ENCODE results near the gene FTO. TPM values are rescaled to one million over a fixed set of nuclear protein-coding genes. Genes with fewer than 3 reads are reported as not detected.

Gene FTO
- total RNA-seq = 63.9 and 74.9 TPM in 2 replicates

DNA sequence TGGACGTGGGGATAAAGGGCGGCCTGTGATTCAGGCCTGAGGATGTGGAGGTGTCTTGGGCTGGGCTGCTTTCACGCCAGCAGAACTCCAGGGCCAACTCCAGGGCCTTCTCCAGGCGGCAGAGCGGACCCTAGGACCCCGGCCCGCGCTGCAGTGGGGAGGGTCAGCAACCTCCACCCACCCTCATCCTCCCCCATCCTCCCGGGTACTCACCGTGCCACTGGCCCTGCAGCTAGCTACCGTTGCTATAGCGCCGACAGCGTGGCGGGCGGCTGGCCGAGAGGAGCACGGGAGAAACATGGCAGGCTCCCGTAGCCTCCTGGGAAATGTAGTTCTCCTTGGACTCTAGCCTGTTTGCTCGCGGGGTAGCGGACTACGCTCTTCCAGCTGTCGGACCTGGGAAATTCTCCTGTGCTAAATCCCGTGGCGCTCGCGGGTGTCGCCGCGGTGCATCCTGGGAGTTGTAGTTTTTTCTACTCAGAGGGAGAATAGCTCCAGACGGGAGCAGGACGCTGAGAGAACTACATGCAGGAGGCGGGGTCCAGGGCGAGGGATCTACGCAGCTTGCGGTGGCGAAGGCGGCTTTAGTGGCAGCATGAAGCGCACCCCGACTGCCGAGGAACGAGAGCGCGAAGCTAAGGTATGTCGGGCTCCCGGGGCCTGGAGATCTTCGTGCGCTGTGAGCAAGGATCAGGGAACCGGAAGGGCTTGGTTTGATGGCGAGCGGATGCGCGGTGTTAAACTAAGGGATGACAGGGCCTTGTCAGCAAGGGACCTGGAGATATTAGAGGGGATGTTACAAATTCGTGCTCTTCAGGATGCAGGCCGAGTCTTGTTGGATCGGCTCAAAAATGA, at the start of gene FTO, which contains the start of gene RPGRIP1L:
Gene FTO, plus strand, starts transcription at position 567 of the 855 bp plus-strand sequence.
Gene RPGRIP1L, minus strand, starts transcription at position 270 of the 855 bp plus-strand sequence. CDS start 3,136 bp downstream, outside the sequence.

Other genes starting within 250 kb of the FTO start
- gene AKTIP, start 200.9 kb upstream of the FTO start, total RNA-seq = 12.7 and 19.8 TPM in 2 replicates
- 4.9 and 5.9 TPM in 2 replicates for gene RPGRIP1L, start 297 bp upstream of the FTO start, total RNA-seq

Data from mesangial cell (primary cell).